T1000 (cell line): ENCODE results near the gene ARHGAP18.

Experiments
- DNase-seq: peaks from one replicate; lab custom pipeline; 2025; ENCODE audit warnings: mixed read lengths; lab: John Stamatoyannopoulos, UW

The ARHGAP18 gene

GRCh38 chr6:129691043-129691640 lies 18.8 kb downstream of the ARHGAP18 start:
- no peak for DNase-seq

- DNase-seq: no peak
Measured at GRCh38 chr6:129686941-129687627, 22.9 kb downstream of the ARHGAP18 start.

- DNase-seq: no peak
Measured at GRCh38 chr6:129685662-129686031, 24.3 kb downstream of the ARHGAP18 start.

GRCh38 chr6:129684903-129685661 lies 24.9 kb downstream of the ARHGAP18 start:
- no peak for DNase-seq

GRCh38 chr6:129684323-129684884 lies 25.6 kb downstream of the ARHGAP18 start:
- DNase-seq: no peak

DNA sequence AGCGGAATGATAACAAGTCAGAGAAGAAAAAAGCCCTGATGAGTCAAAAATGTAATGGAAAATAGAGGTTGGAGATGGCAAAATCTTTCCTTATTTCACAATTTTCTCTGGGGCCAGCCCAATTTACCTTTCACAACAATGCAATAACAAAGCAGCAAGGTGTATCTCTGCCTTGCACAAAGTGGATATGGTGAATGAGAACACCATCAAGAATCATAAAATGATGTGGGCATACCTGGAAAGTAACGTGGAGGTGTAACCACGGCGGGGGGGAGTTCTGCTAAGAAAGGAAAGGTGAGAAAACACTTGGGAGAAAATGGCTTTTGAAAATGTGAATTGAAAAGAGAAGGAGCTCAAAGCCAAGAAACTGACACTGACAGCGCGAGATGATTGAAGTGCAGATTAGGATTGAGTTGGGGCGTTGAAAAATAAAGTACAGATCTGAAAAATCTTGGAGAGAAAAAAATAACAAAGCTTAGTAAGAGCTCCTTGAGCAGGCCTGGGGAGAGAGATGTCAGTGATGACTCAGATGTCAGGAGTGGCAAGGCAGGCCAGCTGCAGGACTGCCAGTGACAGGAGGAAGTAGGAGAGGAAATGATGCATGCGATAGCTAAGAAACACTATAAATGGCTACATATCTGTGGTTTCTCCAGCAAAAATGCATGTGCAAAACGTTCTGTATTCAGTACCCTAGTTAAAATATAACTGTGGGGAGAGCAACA lies 26.2 kb downstream of the ARHGAP18 start:
- peak; percentile 15 for DNase-seq

GRCh38 chr6:129681913-129682205 lies 28.1 kb downstream of the ARHGAP18 start:
- DNase-seq: no peak

- no peak for DNase-seq
Measured at GRCh38 chr6:129680633-129681032, 29.3 kb downstream of the ARHGAP18 start.

DNA sequence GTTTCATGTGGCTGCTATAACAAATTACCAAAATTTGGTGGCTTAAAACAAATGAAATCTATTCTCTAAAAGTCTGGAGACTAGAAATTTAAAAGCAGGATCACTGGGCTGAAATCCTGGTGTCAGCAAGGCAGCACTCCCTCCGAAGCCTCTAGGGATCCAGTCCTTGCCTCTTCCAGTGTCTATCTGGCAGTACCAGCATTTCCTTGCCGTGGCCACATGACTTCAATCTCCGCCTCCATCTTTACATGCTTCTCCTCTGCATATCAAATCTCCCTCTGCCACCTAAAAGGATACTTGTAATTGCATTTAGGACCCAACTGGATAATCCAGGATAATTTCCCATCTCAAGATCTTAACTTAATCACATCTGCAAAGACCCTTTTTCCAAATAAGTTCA lies 30.2 kb downstream of the ARHGAP18 start:
- DNase-seq: no peak

GRCh38 chr6:129679275-129679674 lies 30.7 kb downstream of the ARHGAP18 start:
- DNase-seq: no peak

DNA sequence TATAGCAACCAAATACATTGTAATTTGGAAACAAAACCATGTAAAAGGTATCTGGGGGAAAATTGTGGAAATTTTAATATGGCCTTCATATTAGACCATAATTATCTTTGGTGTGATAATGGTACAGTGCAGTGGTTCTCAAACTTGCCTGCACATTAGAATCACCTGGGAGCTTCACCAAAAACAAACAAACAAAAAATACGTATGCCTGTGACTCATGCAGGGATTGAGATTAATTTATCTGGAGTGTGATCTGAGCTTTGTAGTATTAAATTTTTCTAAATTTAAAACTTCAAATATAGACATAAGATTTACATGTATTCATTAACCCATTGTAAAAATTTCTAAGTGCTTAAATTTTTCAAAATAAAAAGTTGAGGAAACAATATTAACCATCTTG lies 31.5 kb downstream of the ARHGAP18 start:
- no peak for DNase-seq

GRCh38 chr6:129677620-129678325 lies 32.2 kb downstream of the ARHGAP18 start:
- no peak for DNase-seq

- DNase-seq: no peak
Measured at GRCh38 chr6:129675669-129676472, 34.1 kb downstream of the ARHGAP18 start.

GRCh38 chr6:129673748-129674147 lies 36.2 kb downstream of the ARHGAP18 start:
- no peak for DNase-seq

DNA sequence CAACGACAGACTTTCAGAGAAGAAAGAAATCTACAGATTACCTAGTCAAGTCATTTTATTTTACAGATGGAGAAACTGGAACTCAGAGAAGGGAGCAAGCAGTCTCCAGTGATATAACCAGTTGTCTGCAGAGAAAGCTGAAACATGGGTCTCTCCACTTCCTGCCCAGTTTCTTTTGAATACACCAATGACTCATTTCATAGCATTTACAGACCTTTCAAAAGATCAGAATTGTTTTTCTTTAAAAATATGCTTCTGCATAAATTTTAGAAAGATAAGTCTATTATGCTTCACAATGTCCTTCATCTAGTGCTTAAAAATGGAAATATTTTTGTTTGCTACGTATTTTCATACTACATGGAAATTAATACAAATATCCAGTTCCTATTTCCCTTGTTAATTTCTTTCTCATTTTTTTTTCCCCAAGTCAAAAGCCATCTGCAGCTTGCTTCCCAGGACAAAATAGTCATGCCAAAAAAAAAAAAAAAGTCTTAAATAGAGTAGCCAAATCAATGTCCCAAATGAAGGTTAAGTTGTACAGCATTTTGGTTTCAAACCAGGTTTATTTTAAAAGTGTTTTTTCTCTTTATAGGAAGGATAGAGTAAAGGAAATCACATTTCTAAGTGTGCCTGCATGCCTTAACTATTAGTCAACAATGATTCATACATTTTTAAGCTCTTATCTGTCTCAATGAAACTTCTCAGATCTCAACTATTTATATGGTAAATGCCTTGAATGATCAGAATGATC lies 36.9 kb downstream of the ARHGAP18 start:
- DNase-seq: no peak

DNA sequence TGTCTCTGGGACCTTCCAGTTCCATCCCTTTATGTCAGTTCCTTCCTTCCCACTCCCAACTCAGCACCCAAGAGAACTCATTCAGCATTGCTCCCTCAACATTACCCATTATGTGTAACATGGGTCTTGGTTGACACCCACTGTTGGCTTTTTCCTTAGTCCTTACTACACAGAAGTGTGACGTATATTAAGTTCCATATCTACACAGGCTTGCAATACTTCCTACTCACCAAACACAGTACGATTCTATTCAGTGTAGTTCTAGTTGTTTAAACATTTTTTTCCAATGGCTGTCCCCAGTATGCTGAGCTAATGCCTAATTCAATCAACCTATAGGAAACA lies 37.7 kb downstream of the ARHGAP18 start:
- DNase-seq: no peak

DNA sequence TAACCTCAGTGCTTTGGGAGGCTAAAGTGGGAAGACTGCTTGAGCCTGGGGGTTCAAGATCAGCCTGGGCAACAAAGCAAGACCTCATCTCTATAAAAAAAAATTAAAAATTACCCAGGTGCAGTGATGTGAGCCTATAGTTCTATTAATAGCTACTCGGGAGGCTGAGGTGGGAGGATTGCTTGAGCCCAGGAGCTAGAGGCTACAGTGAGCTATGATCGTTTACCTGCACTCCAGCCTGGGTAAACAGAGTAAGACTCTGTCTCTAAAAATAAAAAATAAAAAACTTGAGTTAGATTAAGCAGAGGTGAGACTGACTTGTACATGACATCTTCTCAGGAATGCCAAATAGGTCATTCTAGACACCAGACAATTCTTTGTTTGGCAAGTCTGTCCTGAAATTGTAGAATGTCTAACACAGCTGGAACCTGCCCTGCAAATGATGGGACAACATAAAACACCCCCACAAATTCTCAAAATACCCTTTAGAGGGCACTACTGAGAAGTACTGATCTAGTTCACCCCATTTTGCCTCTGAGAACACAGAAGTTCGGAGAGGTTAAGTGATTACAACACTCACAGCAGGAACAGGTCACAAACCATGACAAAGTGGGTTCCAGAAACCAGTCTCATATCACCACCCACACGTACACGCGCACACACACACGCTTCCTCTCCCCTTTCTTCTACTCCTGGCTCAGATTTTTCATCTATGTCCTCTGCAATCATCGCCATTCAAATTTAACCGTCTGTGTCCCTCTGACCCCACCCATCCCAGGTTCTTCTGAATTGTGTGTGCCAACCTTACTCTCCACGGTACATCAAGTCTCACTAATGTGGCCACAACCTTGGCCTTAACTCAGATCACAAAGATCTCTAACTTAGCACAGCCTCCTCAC lies 38.3 kb downstream of the ARHGAP18 start:
- DNase-seq: no peak

DNA sequence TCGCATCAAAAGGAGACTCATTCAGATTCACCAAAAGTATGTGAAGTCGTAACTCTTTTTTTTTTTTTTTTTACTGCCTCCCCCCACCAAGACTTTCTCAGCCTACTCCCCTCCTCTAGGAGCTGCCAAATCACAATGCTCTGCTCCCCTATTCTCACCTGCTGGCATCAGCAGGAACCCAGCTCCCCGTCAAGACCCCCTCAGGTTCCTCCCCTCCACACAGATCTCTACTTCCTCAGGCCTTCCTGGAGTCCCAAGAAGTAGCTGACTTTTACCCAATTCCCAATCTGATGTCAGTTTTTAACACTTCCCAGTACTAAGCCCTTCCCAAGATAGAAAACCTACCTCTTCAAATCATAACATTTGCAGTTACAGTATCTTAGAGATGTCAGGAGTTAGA lies 39.3 kb downstream of the ARHGAP18 start:
- DNase-seq: no peak

DNA sequence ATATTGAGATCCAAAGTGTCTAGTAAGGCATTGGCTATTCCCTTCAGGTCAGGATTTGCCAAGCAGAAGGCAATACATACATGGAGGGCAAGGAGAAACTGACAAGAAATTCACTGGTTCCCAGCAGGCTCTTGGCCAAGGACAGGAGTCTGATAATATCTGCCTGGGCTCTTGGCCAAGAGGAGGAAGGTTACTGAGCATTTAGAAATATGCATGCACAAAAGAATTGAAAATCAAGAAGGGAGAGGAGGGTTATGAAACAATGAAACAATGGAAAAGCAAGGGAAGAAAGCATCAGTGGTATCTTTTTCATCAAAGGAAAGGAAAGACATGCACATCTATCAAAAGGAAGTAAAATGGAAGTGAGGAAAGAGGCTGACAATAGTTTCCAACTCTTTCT lies 42.4 kb downstream of the ARHGAP18 start:
- DNase-seq: no peak
